ENCODE measurements around the gene S1PR5. TPM values are rescaled to one million over a fixed set of nuclear protein-coding genes. Genes with fewer than 3 reads are reported as not detected.

Gene S1PR5
- total and polyA plus RNA-seq, 9 of the 15 experiments (the other 6 are each of a cell fraction or from before 2014, with no cell fraction given), result 0.03 to 0.54 (median 0.35) TPM; not detected in 4

GRCh38 chr19:10552510-10553053 is 35.3 kb upstream of the S1PR5 start:
- DNase-seq (ENCODE audit: extremely low read depth in 1 of 4, low spot score in 3 of 4), result peak; percentile 60 to 88 (median 72)
- intact Hi-C loops (cut with micrococcal nuclease), result no loop called here
- POLR2A ChIA-PET, result interaction anchor here (0.5 to 2.0 kb wide), 9 partner anchors 8 to 136 kb away, joined by 3 to 10 read pairs (median 6); partner anchors contain the start of gene KRI1
- TF ChIP-seq RBFOX2 (IDR thresholded peaks at IDR 0.05; ENCODE audit: low read depth, low read length) (peak; percentile 66), ZBTB7A (IDR thresholded peaks at IDR 0.05; ENCODE audit: borderline replicate concordance, control insufficient read depth, low read depth, low read length) (0 out of 2 replicates have a peak, but pooled peaks have one; percentile 39), POLR2A (conservative IDR thresholded peaks at IDR 0.05) (peak; percentile 67), ZBTB33 (CRISPR knock-in tag; IDR thresholded peaks at IDR 0.05) (peak; percentile 81), SUPT5H (IDR thresholded peaks at IDR 0.05) (peak; percentile 47; the same call in 1 of the 2 replicates), ZNF436 (CRISPR knock-in tag; IDR thresholded peaks at IDR 0.05) (no peak), XRCC5 (IDR thresholded peaks at IDR 0.05; ENCODE audit: low read depth, low read length) (0 out of 2 replicates have a peak, but pooled peaks have one; percentile 28), POLR2G (IDR thresholded peaks at IDR 0.05; ENCODE audit: low read depth, low read length) (peak; percentile 78), ATF2 (CRISPR knock-in tag; IDR thresholded peaks at IDR 0.05) (no peak), RBM25 (IDR thresholded peaks at IDR 0.05; ENCODE audit: low read depth, low read length, severe bottlenecking) (peak; percentile 72), CBFA2T2 (conservative IDR thresholded peaks at IDR 0.05) (peak; percentile 33; the same call in 1 of the 2 replicates), POLR2B (IDR thresholded peaks at IDR 0.05; ENCODE audit: low read depth, partially characterized antibody) (peak; percentile 50), NFYB (IDR thresholded peaks at IDR 0.05; ENCODE audit: extremely low read depth, insufficient read length) (peak; percentile 96), MAFG (tag; conservative IDR thresholded peaks at IDR 0.05) (no peak), USF2 (CRISPR knock-in tag; IDR thresholded peaks at IDR 0.05) (peak; percentile 92), USF1 (CRISPR knock-in tag; IDR thresholded peaks at IDR 0.05) (peak; percentile 96), POLR2AphosphoS2 (IDR thresholded peaks at IDR 0.05; ENCODE audit: low read length) (peak; percentile 77), RAD51 (IDR thresholded peaks at IDR 0.05; ENCODE audit: borderline replicate concordance, low read depth) (peak; percentile 86), ARID1B (IDR thresholded peaks at IDR 0.05) (no peak)

More at GRCh38 chr19:10552510-10553053, 35.3 kb upstream of the S1PR5 start:
- Histone ChIP-seq H4K20me1 (replicated peaks; ENCODE audit: control insufficient read depth, insufficient read depth, low read length) (peaks cover 11% of the 10 kb centered on the region), H3K9me1 (ENCODE audit: control insufficient read depth, insufficient read depth, low read length) (no peaks in the 10 kb centered on the region), H3K9me3 (replicated peaks; ENCODE audit: control insufficient read depth, insufficient read depth, low read depth, low read length) (peaks cover 3% of the 10 kb centered on the region), H3K27me3 (ENCODE audit: control insufficient read depth in 2 of 2, insufficient read depth in 2 of 2, low read length in 2 of 2) (no peaks in the 10 kb centered on the region), H3K36me3 (ENCODE audit: control insufficient read depth, insufficient read depth, low read length) (peaks cover 90% of the 10 kb centered on the region), H2AFZ (ENCODE audit: low read depth, low read length) (no peak overlapping the region), H3K79me2 (ENCODE audit: control insufficient read depth, insufficient read depth, low read length) (peaks cover 7% of the 10 kb centered on the region), H3K4me1 (replicated peaks in 1 of 2; ENCODE audit: control insufficient read depth in 2 of 2, insufficient read depth in 2 of 2, low read length in 2 of 2) (peaks cover 0 to 23% of the 10 kb centered on the region in 2 experiments; a peak in 2 of 5 replicates), H3K4me2 (ENCODE audit: insufficient read depth, low read length) (no peak overlapping the region), H3K9ac (ENCODE audit: insufficient read depth in 1 of 2, low read depth in 2 of 2, low read length in 2 of 2) (no peak overlapping the region), H3K27ac (ENCODE audit: extremely low read depth, low read depth, low read length) (no peak overlapping the region), H3K4me3 (no peak overlapping the region)
- CTCF ChIA-PET (ENCODE audit: low intra/inter-chr PET ratio), result no interaction called here
- FAIRE-seq, result peak; percentile 90
- in situ Hi-C loops (cut with MboI), result no loop called here
- peak; percentile 89 for ATAC-seq
- BruUV-seq (replicated peaks), result no TSS peak
- 70% methylated on average over 12 of the region's 12 CpGs for WGBS (ENCODE audit: insufficient coverage, low coverage, missing lambda C conversion rate)

All from K562 (cell line).